Measurements from ENCODE around the gene DHDDS.
"Not testable (repeated sequence)": the region's sequence is repeated elsewhere in the genome, so short reads cannot be mapped to it uniquely, and the experiment has no call there.

The DHDDS gene

GRCh38 chr1:26477446-26478152 is 45.5 kb downstream of the DHDDS start:
- no peak for DNase-seq (ENCODE audit: low read depth)

DNA sequence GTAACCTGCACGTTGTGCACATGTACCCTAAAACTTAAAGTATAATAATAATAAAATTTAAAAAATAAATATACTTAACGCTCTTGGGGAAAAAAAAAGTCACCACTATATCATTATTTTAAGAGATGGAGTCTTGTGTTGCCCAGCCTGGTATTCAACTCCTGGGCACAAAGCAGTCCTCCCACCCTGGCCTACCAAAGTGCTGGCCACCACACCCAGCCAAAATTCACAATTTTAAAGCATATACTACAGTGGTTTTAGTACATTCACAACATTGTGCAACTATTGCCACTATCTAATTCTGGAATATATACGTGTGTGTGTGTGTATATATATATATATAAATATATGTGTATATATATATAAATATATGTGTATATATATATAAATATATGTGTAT is 46.0 kb downstream of the DHDDS start:
- no peak for DNase-seq (ENCODE audit: low read depth)

GRCh38 chr1:26478988-26479387 is 46.9 kb downstream of the DHDDS start:
- DNase-seq (ENCODE audit: low read depth), result no peak

DNA sequence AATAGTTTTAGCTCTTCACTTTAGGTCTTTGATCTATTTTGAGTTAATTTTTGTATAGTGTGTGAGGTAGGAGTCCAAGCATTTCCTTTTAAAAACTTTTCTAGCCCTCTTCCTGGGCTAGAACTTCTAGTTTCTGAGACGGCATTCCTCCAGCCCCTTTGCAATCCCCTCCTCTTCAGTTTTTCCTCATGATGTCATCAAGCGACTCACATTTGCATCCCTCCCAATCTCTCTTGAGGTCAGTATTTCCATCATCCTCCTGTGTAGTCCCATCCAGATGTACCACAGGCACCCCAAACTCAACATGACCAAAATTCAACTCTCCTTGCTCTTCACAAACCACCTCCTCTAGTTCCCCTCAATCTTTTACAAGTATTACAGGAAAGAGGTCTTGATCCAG is 50.8 kb downstream of the DHDDS start:
- no peak for DNase-seq (ENCODE audit: low read depth)

GRCh38 chr1:26483980-26484379 is 51.9 kb downstream of the DHDDS start:
- no peak for DNase-seq (ENCODE audit: low read depth)

DNA sequence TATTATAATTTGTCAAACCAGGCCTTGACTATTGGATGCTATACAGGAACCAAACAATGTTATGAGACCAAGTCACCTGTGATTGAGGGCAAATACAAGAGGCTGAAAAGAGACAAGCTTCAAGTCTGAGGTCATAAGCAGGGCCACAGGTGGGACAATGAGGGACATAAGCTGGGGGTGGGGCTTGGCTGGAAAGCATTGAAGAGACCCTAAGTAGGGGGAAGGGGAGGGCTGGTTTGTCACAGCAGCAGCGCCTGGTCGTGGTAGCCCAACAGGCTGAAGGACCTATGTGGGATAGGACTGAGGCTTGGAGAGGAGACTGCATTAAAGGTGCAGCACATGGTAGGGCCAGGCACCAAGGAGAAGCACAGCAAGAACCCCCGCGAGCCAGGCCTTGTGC is 58.0 kb downstream of the DHDDS start:
- DNase-seq (ENCODE audit: low read depth), result no peak

DNA sequence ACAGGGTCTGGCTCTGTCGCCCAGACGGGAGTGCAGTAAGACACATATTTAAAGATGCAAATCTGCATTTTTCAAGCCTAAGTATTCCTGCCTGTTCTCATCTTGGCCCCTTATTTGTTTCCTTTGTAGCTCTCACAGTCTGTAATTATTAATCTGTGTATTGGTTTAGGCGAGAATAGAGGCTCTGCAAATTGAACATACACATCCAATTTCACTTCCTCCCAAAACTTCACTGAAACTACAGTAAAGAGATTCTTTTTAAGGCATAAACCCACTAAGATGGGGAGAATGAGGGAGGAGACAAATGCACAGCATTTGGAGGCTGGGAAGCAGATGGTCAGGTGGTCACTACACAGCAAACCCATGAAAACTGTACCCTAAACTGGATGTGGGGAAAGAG is 61.1 kb downstream of the DHDDS start:
- DNase-seq (ENCODE audit: low read depth), result no peak

DNA sequence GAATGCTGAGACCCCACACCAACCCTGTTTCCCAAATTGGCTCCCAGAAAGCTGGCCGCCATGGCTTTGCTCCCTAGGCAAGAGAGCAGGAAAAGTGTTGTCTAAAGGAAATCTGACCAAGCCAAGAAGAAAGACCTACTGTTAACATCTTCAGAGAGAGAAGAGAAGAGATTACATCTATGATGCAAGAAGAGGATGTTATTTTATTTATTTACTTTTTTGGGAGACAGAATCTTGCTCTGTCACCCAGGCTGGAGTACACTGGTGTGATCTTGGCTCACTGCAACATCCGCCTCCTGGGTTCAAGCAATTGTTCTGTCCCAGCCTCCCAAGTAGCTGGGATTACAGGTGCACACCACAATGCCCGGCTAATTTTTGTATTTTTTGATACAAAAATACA is 61.8 kb downstream of the DHDDS start:
- DNase-seq (ENCODE audit: low read depth), result no peak

DNA sequence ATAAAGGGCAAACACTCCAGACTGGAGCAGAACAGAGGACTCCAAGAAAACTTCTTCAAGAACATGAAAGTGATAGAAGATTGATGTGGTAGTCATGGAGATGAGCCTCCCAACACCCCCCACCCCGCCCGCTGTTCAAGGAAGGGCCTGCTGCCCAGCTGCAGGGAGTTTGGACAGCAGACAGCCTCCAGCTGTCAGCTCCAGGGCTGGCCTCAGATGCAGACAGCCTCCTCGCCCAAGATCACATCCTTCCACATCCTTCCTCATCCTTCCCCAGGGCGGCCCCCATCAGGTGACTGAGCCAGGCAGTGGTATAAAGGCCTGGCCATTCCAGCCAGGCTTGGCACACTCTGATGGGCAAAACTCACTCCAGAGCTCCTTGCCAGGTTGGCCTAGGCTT is 64.7 kb downstream of the DHDDS start:
- DNase-seq (ENCODE audit: low read depth), result no peak

DNA sequence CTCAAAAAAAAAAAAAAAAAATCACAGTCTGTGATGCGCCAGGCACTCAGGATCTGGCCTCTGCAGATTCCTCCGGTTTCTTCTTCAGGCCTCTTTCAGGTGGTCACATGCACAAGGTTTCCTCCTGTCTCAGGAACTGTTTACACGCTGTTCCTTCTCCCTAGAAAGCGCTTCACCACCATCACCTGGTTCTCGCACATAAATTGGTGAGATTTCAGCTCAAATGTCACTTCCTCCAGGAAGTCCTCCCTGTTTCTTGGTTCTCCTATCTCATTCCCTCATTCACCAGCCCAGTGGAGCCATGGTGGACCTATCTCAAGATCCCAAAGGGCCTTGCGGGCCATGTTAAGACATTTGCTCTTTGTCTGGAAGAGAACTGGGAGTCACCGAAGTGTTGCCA is 66.8 kb downstream of the DHDDS start:
- DNase-seq (ENCODE audit: low read depth), result no peak

- DNase-seq (ENCODE audit: low read depth), result no peak
Measured at GRCh38 chr1:26500488-26501175, 68.5 kb downstream of the DHDDS start.

DNA sequence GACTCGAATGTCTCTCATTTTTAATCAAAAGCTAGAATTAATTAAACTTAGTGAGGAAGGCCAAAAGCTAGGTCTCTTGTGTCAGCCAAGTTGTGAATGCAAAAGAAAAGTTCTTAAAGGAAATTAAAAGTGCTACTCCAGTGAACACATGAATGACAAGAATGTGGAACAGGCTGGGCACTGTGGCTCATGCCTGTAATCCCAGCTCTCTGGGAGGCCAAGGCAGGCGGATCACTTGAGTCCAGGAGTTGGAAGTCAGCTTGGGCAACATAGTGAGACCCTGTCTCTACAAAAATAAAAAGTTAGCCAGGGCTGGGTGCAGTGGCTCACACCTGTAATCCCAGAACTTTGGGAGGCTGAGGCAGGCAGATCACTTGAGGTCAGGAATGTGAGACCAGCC is 78.6 kb downstream of the DHDDS start:
- DNase-seq (ENCODE audit: low read depth), result not testable (repeated sequence)

GRCh38 chr1:26515836-26516235 is 83.7 kb downstream of the DHDDS start:
- DNase-seq (ENCODE audit: low read depth), result not testable (repeated sequence)

DNA sequence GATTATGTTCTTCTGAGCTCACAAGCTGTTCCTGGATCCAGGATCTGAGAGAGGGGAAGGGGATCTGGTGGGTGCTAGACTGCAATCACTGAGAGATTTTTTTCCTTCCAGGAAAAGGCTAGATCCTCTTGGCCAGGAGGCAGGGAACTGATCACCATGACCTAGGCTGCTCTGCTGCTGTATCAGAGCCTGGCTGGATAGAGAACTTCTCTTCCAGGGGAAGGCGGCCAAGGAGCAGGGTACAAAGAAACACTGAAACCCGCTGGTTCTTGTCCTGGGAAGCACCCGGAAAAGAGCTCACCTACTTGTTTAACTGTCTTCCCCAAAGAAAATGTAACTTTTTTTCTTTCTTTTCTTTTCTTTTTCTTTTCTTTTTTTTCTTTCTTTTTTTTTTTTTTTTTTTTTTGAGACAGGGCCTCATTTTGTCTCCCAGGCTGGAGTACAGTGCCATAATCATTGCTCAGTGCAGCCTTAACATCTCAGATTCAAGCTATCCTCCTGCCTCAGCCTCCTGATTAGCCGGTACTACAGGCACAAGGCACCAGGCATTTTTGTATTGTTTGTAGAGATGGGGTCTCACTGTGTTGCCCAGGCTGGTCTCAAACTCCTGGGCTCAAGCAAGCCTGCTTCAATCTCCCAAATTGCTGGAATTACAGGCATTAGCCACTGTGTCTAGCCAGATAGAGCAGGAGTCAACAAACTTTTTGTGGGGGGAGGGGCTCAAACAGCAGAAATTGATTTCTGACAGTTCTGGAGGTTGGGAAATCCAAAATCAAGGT is 85.1 kb downstream of the DHDDS start:
- no peak for DNase-seq (ENCODE audit: low read depth)

- DNase-seq (ENCODE audit: low read depth), result no peak
Measured at GRCh38 chr1:26517766-26518049, 85.6 kb downstream of the DHDDS start.

- DNase-seq (ENCODE audit: low read depth), result no peak
Measured at GRCh38 chr1:26518355-26518754, 86.2 kb downstream of the DHDDS start.

DNA sequence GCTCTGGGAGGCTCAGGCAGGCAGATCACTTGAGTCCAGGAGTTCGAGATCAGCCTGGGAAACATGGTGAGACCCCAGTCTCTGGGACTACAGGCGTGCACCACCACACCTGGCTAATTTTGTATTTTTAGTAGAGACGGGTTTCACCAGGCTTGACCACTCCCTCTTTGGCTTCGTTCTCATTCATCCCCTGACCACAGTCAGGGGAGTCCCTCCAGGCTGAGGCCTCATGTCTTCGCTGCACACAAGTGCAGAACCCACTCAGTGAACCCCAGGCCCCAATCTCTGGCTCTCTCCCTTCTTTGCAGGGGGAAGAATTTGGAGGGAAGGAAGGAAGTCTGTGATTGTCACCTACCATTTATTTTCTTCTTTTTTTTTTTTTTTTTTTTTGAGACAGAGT is 88.2 kb downstream of the DHDDS start:
- DNase-seq (ENCODE audit: low read depth), result no peak
